ENCODE results near the gene CHMP2B. TPM values are rescaled to one million over a fixed set of nuclear protein-coding genes. Genes with fewer than 3 reads are reported as not detected.

Gene CHMP2B
- total RNA-seq, 3 donors from 2014 or later (not counting 1 experiment from before 2014, with no cell fraction given), result 22.0 to 34.2 (median 29.1) TPM

DNA sequence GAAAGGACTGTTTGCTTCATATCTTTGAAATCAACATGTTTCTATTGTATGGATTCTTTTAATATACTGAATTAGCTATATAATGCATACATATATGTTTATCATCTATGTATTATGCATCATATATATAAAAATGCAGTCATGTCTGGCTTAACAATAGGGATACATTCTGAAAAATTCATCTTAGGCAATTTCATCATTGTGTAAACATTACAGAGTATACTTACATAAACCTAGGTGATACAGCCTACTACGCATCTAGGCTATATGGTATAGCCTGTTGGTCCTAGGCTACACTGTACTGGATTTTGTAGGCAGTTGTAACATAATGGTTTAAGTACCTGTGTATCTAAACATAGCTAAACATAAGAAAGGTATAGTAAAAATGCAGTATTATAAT lies 21.7 kb downstream of the CHMP2B start:
- 100% methylated on average over 1 of the region's 1 CpG for WGBS (ENCODE audit: insufficient coverage)
- peaks cover 35% of the 10 kb centered on the region for H3K36me3 ChIP-seq (ENCODE audit: control insufficient read depth, insufficient read depth, low read length)
- H3K27ac Mint-ChIP-seq, result no peak overlapping the region

GRCh38 chr3:87250009-87250408 lies 22.9 kb downstream of the CHMP2B start:
- H3K4me1 ChIP-seq (ENCODE audit: control insufficient read depth, insufficient read depth, low read length), result no peaks in the 10 kb centered on the region
- intact Hi-C loops (cut with micrococcal nuclease), result no loop called here
- H3K4me3 Mint-ChIP-seq, result no peak overlapping the region
- H3K27ac Mint-ChIP-seq, result no peak overlapping the region
- ATAC-seq, result no peak
- no peaks in the 10 kb centered on the region for H3K9me3 Mint-ChIP-seq
- no CpG with 5 or more reads among the region's 1 CpG for WGBS (ENCODE audit: insufficient coverage)
- TF ChIP-seq, protein P1, sequence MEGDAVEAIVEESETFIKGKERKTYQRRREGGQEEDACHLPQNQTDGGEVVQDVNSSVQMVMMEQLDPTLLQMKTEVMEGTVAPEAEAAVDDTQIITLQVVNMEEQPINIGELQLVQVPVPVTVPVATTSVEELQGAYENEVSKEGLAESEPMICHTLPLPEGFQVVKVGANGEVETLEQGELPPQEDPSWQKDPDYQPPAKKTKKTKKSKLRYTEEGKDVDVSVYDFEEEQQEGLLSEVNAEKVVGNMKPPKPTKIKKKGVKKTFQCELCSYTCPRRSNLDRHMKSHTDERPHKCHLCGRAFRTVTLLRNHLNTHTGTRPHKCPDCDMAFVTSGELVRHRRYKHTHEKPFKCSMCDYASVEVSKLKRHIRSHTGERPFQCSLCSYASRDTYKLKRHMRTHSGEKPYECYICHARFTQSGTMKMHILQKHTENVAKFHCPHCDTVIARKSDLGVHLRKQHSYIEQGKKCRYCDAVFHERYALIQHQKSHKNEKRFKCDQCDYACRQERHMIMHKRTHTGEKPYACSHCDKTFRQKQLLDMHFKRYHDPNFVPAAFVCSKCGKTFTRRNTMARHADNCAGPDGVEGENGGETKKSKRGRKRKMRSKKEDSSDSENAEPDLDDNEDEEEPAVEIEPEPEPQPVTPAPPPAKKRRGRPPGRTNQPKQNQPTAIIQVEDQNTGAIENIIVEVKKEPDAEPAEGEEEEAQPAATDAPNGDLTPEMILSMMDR (IDR thresholded peaks at IDR 0.05), result no peak
- H3K4me3 ChIP-seq (ENCODE audit: low read length), result no peak overlapping the region
- H3K36me3 Mint-ChIP-seq, result peaks cover 11% of the 10 kb centered on the region
- H3K27ac ChIP-seq (ENCODE audit: low read length), result no peak overlapping the region
- no peaks in the 10 kb centered on the region for H3K27me3 ChIP-seq (ENCODE audit: control insufficient read depth, insufficient read depth, low read length)
- H3K36me3 ChIP-seq (ENCODE audit: control insufficient read depth, insufficient read depth, low read length), result peaks cover 41% of the 10 kb centered on the region
- DNase-seq, result no peak
- H3K27me3 Mint-ChIP-seq (ENCODE audit: low read depth in 2 of 2), result no peaks in the 10 kb centered on the region
- H3K9me3 ChIP-seq (ENCODE audit: control insufficient read depth, insufficient read depth, low read length), result no peaks in the 10 kb centered on the region
- H3K4me1 Mint-ChIP-seq, result peaks cover 0 to 9% of the 10 kb centered on the region in 2 donors

More for the DNA sequence above, 21.7 kb downstream of the CHMP2B start:
- DNase-seq (no peak), ATAC-seq (no peak)
- intact Hi-C loops (cut with micrococcal nuclease), result no loop called here
- TF ChIP-seq, protein P1 (IDR thresholded peaks at IDR 0.05), result no peak
- Mint-ChIP-seq H3K36me3 (peaks cover 11% of the 10 kb centered on the region), H3K9me3 (no peaks in the 10 kb centered on the region), H3K4me1 (peaks cover 5 to 17% of the 10 kb centered on the region in 2 donors), H3K4me3 (no peak overlapping the region), H3K27me3 (ENCODE audit: low read depth in 2 of 2) (no peaks in the 10 kb centered on the region)
- Histone ChIP-seq H3K4me1 (ENCODE audit: control insufficient read depth, insufficient read depth, low read length) (no peaks in the 10 kb centered on the region), H3K4me3 (ENCODE audit: low read length) (no peak overlapping the region), H3K9me3 (ENCODE audit: control insufficient read depth, insufficient read depth, low read length) (no peaks in the 10 kb centered on the region), H3K27ac (ENCODE audit: low read length) (no peak overlapping the region), H3K27me3 (ENCODE audit: control insufficient read depth, insufficient read depth, low read length) (no peaks in the 10 kb centered on the region)

- TF ChIP-seq, protein P1 (IDR thresholded peaks at IDR 0.05), result peak; percentile 74
- no peaks in the 10 kb centered on the region for H3K9me3 Mint-ChIP-seq
- H3K4me1 ChIP-seq (ENCODE audit: control insufficient read depth, insufficient read depth, low read length), result no peaks in the 10 kb centered on the region
- H3K4me3 Mint-ChIP-seq, result no peak overlapping the region
- H3K27me3 ChIP-seq (ENCODE audit: control insufficient read depth, insufficient read depth, low read length), result no peaks in the 10 kb centered on the region
- H3K4me1 Mint-ChIP-seq, result peaks cover 0 to 7% of the 10 kb centered on the region in 2 donors
- DNase-seq (peak in 1 of 2 donors; percentile 65), ATAC-seq (peak in 2 of 3 donors; percentile 63 to 66)
- H3K27ac ChIP-seq (ENCODE audit: low read length), result no peak overlapping the region
- no peaks in the 10 kb centered on the region for H3K36me3 ChIP-seq (ENCODE audit: control insufficient read depth, insufficient read depth, low read length)
- no peaks in the 10 kb centered on the region for H3K36me3 Mint-ChIP-seq
- WGBS (ENCODE audit: insufficient coverage), result 34% methylated on average over 3 of the region's 4 CpGs
- H3K9me3 ChIP-seq (ENCODE audit: control insufficient read depth, insufficient read depth, low read length), result no peaks in the 10 kb centered on the region
- no peaks in the 10 kb centered on the region for H3K27me3 Mint-ChIP-seq (ENCODE audit: low read depth in 2 of 2)
- intact Hi-C loops (cut with micrococcal nuclease), result loop anchor here (5.0 to 10.0 kb wide), 2 partner anchors 745 to 852 kb away; no protein-coding TSS in a partner anchor
- H3K4me3 ChIP-seq (ENCODE audit: low read length), result no peak overlapping the region
- no peak overlapping the region for H3K27ac Mint-ChIP-seq
Measured at GRCh38 chr3:87260270-87260669, 33.2 kb downstream of the CHMP2B start.

DNA sequence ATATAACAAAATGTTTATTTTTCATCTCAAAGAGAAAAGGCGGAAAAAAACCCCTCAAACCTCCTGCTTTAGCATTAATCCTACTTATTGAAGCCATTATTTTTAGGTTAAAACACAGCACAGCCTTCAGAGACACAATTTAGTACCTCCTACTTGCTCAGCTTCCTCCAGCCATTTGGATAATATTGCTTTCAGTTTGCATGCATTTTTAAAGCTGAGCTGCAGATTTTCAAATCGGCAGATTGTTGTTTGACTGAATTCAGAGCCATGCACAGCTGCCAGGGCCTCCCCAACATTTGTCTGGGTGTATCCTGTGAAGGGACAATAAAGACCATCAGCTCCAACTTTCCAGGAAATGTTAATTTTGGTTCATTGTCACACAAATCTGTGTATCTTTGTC lies 34.8 kb downstream of the CHMP2B start:
- no peaks in the 10 kb centered on the region for H3K9me3 Mint-ChIP-seq
- no peak overlapping the region for H3K4me3 Mint-ChIP-seq
- H3K4me1 ChIP-seq (ENCODE audit: control insufficient read depth, insufficient read depth, low read length), result no peaks in the 10 kb centered on the region
- no peaks in the 10 kb centered on the region for H3K27me3 Mint-ChIP-seq (ENCODE audit: low read depth in 2 of 2)
- H3K27me3 ChIP-seq (ENCODE audit: control insufficient read depth, insufficient read depth, low read length), result no peaks in the 10 kb centered on the region
- H3K27ac ChIP-seq (ENCODE audit: low read length), result no peak overlapping the region
- 70% methylated on average over 2 of the region's 2 CpGs for WGBS (ENCODE audit: insufficient coverage)
- DNase-seq (no peak), ATAC-seq (no peak)
- intact Hi-C loops (cut with micrococcal nuclease), result loop anchor here (5.0 to 10.0 kb wide), 2 partner anchors 743 to 850 kb away; no protein-coding TSS in a partner anchor
- no peak overlapping the region for H3K4me3 ChIP-seq (ENCODE audit: low read length)
- TF ChIP-seq, protein P1 (IDR thresholded peaks at IDR 0.05), result no peak
- no peaks in the 10 kb centered on the region for H3K9me3 ChIP-seq (ENCODE audit: control insufficient read depth, insufficient read depth, low read length)
- H3K27ac Mint-ChIP-seq, result no peak overlapping the region
- no peaks in the 10 kb centered on the region for H3K36me3 Mint-ChIP-seq
- peaks cover 0 to 7% of the 10 kb centered on the region in 2 donors for H3K4me1 Mint-ChIP-seq
- H3K36me3 ChIP-seq (ENCODE audit: control insufficient read depth, insufficient read depth, low read length), result no peaks in the 10 kb centered on the region

Measured in natural killer cell (primary cell).